SU-DHL-6 (cell line): ENCODE results near the gene TOM1L2.

Experiments used
- H2AFZ ChIP-seq: fragments of 200-600 bp; sonication (generic); 2 replicates; pipeline ENCODE4 v1.6.1; 2014; ENCODE audit warnings: low read depth, mild to moderate bottlenecking, moderate library complexity, mixed read lengths, antibody characterized with exemption, low read length; ENCODE audit not compliant: severe bottlenecking
- H3F3A ChIP-seq: fragments of 200-600 bp; shearing (Covaris generic); 2 replicates; pipeline ENCODE4 v1.6.0; 2016; ENCODE audit warnings: antibody characterized with exemption, mild to moderate bottlenecking; ENCODE audit not compliant: insufficient read depth
- H3K27ac ChIP-seq: fragments of 200-600 bp; sonication (generic); 2 replicates; pipeline ENCODE4 v1.5.1; 2016; ENCODE audit warnings: low read depth, mild to moderate bottlenecking, low read length, moderate library complexity, mixed read lengths
- H3K27me3 ChIP-seq: fragments of 200-600 bp; sonication (generic), shearing (Covaris generic); 2 replicates; pipeline ENCODE4 v1.6.0; 2014; ENCODE audit warnings: mild to moderate bottlenecking, low read length
- H3K36me3 ChIP-seq: fragments of 200-600 bp; sonication (generic); 2 replicates; pipeline ENCODE4 v1.6.1; 2014; ENCODE audit warnings: mild to moderate bottlenecking, low read length, mixed read lengths
- H3K4me2 ChIP-seq: fragments of 300-600, 200-600 bp; shearing (Covaris generic), sonication (generic); 2 replicates; pipeline ENCODE4 v1.6.0; 2014; ENCODE audit warnings: low read length, low read depth, mild to moderate bottlenecking; ENCODE audit not compliant: poor library complexity, severe bottlenecking
- H3K4me3 ChIP-seq: fragments of 200-600 bp; sonication (generic); 2 replicates; pipeline ENCODE4 v1.5.1; 2014; ENCODE audit warnings: antibody characterized with exemption, low read length, mild to moderate bottlenecking, mixed read lengths; ENCODE audit not compliant: insufficient read depth, poor library complexity, severe bottlenecking
- H3K79me2 ChIP-seq: fragments of 200-600 bp; sonication (generic); 2 replicates; pipeline ENCODE4 v1.6.1; 2014; ENCODE audit warnings: mild to moderate bottlenecking, low read length, moderate library complexity; ENCODE audit not compliant: insufficient read depth
- H3K9ac ChIP-seq: fragments of 200-600 bp; sonication (generic); 2 replicates; pipeline ENCODE4 v1.7.0; 2014; ENCODE audit warnings: mild to moderate bottlenecking, low read length
- H3K9me2 ChIP-seq: fragments of 200-600 bp; sonication (generic); replicated peaks from 2 replicates; pipeline ENCODE4 v1.6.1; 2014; ENCODE audit warnings: low read length; ENCODE audit not compliant: insufficient read depth
- H3K9me3 ChIP-seq: fragments of 200-600 bp; sonication (generic); 2 replicates; pipeline ENCODE4 v1.6.1; 2014; ENCODE audit warnings: low read length, mixed read lengths; ENCODE audit not compliant: insufficient read depth
- H4K20me1 ChIP-seq: fragments of 200-600 bp; sonication (generic); 2 replicates; pipeline ENCODE4 v1.6.1; 2014; ENCODE audit warnings: low read depth, mild to moderate bottlenecking, antibody characterized with exemption, low read length, moderate library complexity, mixed read lengths
- EZH2phosphoT487 ChIP-seq: fragments of 200-600 bp; sonication (generic), shearing (Covaris generic); conservative IDR thresholded peaks from 2 replicates; pipeline ENCODE4 v1.6.1; 2018; ENCODE audit warnings: mild to moderate bottlenecking, antibody characterized with exemption, low read length, moderate library complexity, mixed read lengths
- TF ChIP-seq, protein P1 (sequence below): fragments of 200-600 bp; sonication (generic); IDR thresholded peaks from one replicate; pipeline ENCODE4 v1.5.1; 2017; ENCODE audit warnings: antibody characterized with exemption, mild to moderate bottlenecking, low read length, moderate library complexity; ENCODE audit not compliant: insufficient read depth, poor library complexity, severe bottlenecking

The TOM1L2 gene

DNA sequence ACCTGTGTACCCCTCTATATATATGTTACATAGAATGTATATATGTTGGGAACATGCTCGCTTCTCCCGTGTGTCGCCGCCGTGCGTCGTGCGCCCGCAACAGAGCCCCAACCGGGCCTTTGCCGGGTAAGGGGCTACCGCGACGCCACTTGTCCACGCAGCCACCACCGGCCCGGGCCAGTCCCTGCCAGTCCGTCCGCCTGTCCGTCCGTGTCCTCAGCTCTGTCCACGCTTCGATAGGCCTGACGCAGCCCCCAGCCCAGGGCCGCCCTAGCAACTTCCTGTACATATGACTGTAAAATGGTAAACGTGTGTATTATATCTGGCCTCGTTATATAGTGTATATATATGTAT, 161.3 kb downstream of the TOM1L2 start:
- no peaks in the 10 kb centered on the region for H3K79me2 ChIP-seq
- no peaks in the 10 kb centered on the region for H4K20me1 ChIP-seq
- H3K4me3 ChIP-seq: no peak overlapping the region
- no peak overlapping the region for H3K9ac ChIP-seq
- no peaks in the 10 kb centered on the region for H3K9me2 ChIP-seq
- no peaks in the 10 kb centered on the region for H3F3A ChIP-seq
- H3K4me2 ChIP-seq: no peak overlapping the region
- H2AFZ ChIP-seq: no peak overlapping the region
- no peaks in the 10 kb centered on the region for H3K27me3 ChIP-seq
- H3K36me3 ChIP-seq: no peaks in the 10 kb centered on the region
- H3K9me3 ChIP-seq: no peaks in the 10 kb centered on the region
- no peak overlapping the region for H3K27ac ChIP-seq
- TF ChIP-seq, protein P1, sequence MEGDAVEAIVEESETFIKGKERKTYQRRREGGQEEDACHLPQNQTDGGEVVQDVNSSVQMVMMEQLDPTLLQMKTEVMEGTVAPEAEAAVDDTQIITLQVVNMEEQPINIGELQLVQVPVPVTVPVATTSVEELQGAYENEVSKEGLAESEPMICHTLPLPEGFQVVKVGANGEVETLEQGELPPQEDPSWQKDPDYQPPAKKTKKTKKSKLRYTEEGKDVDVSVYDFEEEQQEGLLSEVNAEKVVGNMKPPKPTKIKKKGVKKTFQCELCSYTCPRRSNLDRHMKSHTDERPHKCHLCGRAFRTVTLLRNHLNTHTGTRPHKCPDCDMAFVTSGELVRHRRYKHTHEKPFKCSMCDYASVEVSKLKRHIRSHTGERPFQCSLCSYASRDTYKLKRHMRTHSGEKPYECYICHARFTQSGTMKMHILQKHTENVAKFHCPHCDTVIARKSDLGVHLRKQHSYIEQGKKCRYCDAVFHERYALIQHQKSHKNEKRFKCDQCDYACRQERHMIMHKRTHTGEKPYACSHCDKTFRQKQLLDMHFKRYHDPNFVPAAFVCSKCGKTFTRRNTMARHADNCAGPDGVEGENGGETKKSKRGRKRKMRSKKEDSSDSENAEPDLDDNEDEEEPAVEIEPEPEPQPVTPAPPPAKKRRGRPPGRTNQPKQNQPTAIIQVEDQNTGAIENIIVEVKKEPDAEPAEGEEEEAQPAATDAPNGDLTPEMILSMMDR: no peak
- no peak for TF ChIP-seq EZH2phosphoT487

DNA sequence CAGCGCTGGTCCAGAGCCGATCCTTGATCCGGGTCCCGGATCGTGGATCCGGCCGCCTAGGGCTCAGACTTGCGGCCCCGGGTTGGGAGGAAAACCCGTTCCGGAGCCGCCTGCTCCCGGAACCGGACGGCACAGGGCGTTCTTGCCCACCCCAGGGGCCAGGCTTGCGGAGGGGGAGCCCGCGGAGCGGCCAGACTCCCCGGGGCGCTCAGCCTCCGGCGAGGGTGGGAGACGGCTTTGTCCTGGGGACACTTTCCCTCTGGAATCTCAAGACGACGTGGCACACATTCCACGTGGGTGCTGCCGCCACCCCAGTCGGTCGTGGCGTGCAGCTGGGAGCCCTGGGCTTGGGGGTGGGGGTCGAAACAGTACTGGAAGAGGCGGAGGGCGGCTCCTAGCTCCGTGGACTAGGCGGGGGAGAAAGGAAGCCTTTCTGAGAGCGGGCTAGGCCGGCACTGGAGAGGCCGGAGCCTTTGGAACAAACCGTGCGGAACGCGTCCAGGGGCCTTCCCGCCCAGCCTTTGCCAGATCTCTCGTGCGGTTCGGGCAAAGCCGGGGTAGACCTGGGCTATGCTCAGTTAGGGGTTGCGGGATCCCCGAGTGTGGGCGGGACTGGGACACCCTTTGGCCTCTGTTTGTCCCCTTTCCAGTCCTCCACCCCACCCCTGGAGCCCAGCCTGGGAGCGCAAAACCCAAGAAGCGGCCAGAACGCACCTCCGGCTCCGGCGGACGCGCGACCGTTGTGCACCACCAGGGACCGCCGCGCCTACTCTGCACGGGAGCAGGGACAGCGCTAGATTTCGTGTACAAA, 161.9 kb downstream of the TOM1L2 start:
- H3K36me3 ChIP-seq: no peaks in the 10 kb centered on the region
- TF ChIP-seq, protein P1: no peak
- TF ChIP-seq EZH2phosphoT487: no peak
- no peak overlapping the region for H3K4me3 ChIP-seq
- H3F3A ChIP-seq: no peaks in the 10 kb centered on the region
- no peaks in the 10 kb centered on the region for H3K9me2 ChIP-seq
- no peaks in the 10 kb centered on the region for H3K9me3 ChIP-seq
- H4K20me1 ChIP-seq: no peaks in the 10 kb centered on the region
- H3K27ac ChIP-seq: no peak overlapping the region
- H2AFZ ChIP-seq: no peak overlapping the region
- H3K9ac ChIP-seq: no peak overlapping the region
- no peaks in the 10 kb centered on the region for H3K27me3 ChIP-seq
- H3K79me2 ChIP-seq: no peaks in the 10 kb centered on the region
- no peak overlapping the region for H3K4me2 ChIP-seq

DNA sequence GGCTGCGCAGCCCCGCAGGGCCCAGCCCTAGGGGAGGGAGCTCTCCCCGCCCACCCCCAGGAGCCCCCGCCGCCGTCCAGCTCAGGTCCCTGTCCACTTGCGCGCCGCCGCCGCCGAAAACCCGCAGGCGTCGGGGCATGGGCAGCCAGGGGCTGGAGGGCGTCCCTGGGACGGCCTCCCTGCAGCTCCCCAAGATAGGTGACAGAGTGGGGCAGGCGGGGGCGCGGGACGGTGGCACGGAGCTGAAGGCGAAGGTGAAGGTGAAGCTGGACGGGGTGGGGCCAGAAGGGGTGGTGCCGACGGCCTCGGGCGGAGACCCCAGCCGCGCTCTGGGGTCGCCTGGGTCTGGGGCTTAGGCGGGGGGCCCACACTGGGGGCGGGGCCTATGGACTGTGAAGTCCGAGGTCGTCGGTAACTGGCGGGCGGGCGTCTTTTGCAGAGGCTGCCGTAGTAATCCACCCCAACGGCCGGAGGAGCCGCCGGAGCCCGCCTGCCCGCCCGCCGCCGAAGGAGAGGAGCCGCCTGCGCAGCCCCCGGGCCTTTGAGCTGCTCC, 162.6 kb downstream of the TOM1L2 start:
- H3K4me2 ChIP-seq: no peak overlapping the region
- TF ChIP-seq, protein P1: no peak
- no peak for TF ChIP-seq EZH2phosphoT487
- no peaks in the 10 kb centered on the region for H3K9me2 ChIP-seq
- H3F3A ChIP-seq: no peaks in the 10 kb centered on the region
- H3K79me2 ChIP-seq: no peaks in the 10 kb centered on the region
- no peaks in the 10 kb centered on the region for H3K36me3 ChIP-seq
- no peaks in the 10 kb centered on the region for H3K9me3 ChIP-seq
- H4K20me1 ChIP-seq: no peaks in the 10 kb centered on the region
- H3K9ac ChIP-seq: no peak overlapping the region
- H2AFZ ChIP-seq: no peak overlapping the region
- no peak overlapping the region for H3K4me3 ChIP-seq
- H3K27ac ChIP-seq: no peak overlapping the region
- no peaks in the 10 kb centered on the region for H3K27me3 ChIP-seq
